Myometrial cell (primary cell): ENCODE data around the gene FGF19. TPM values are rescaled to one million over a fixed set of nuclear protein-coding genes. Genes with fewer than 3 reads are reported as not detected.

Experiments used
- total RNA-seq: library from RNA; depleted of rRNA; stranded (reverse); fragments of >200 nt; gene quantifications from 2 replicates; pipeline ENCODE4 v1.2.3, GENCODE V29; 2015

The FGF19 gene
- total RNA-seq, result not detected in 2 replicates

GRCh38 chr11:69703768-69704507 lies at the start of gene FGF19:
Gene FGF19, minus strand, starts transcription at chr11:69704022. Its CDS starts 146 bp downstream, at chr11:69703876.

GRCh38 chr11:69674886-69675714 lies 28.7 kb downstream of the FGF19 start, which contains the start of gene LTO1:
Gene LTO1, minus strand, starts transcription at chr11:69675353. Its CDS starts 114 bp downstream, at chr11:69675239.

Other genes with a start within 250 kb of the FGF19 start
- gene LINC01488, start 222.4 kb downstream of the FGF19 start, total RNA-seq, result not detected in 2 replicates
- gene CCND1, start 62.9 kb downstream of the FGF19 start, total RNA-seq, result 136 and 139 TPM in 2 replicates
- gene LTO1, start 28.7 kb downstream of the FGF19 start, total RNA-seq, result 15.0 and 18.4 TPM in 2 replicates
- gene FGF4, start 71.3 kb upstream of the FGF19 start, total RNA-seq, result not detected in 2 replicates
- gene FGF3, start 115.4 kb upstream of the FGF19 start, total RNA-seq, result not detected in 2 replicates